WTC11 (cell line): ENCODE measurements around the gene CYB5D1. TPM values are rescaled to one million over a fixed set of nuclear protein-coding genes. Genes with fewer than 3 reads are reported as not detected.

ENCODE experiments used
- ATAC-seq: fragments of 200-7000 bp; cut with Tn5 transposase; 2 replicates; pipeline ENCODE4 v1.10.0; 2021; ENCODE audit warnings: mild to moderate bottlenecking, moderate library complexity
- CTCF ChIA-PET: fragments of 300-600 bp; sonication (Branson Sonifier 250); formaldehyde crosslinking; loops from one replicate; lab custom pipeline; 2021; ENCODE audit warnings: antibody characterized with exemption; lab: Charles Lee
- POLR2A ChIA-PET: fragments of 350-600 bp; sonication (Branson Sonifier 250); formaldehyde crosslinking; loops from one replicate; lab custom pipeline; 2021; ENCODE audit warnings: antibody characterized with exemption; lab: Charles Lee
- DNase-seq: peaks from one replicate; pipeline ENCODE4 v3.0.0; 2021; ENCODE audit warnings: low spot score
- H3K27ac Mint-ChIP-seq: 2 replicates; pipeline ENCODE4 v1.8.0; 2021; ENCODE audit warnings: mixed read lengths
- H3K27me3 Mint-ChIP-seq: 2 replicates; pipeline ENCODE4 v1.8.0; 2021; ENCODE audit warnings: low read depth, mild to moderate bottlenecking, moderate library complexity, mixed read lengths
- H3K36me3 Mint-ChIP-seq: 2 replicates; pipeline ENCODE4 v1.8.0; 2021; ENCODE audit warnings: mixed read lengths
- H3K4me1 Mint-ChIP-seq: 2 replicates; pipeline ENCODE4 v1.8.0; 2022; ENCODE audit warnings: mixed read lengths
- H3K4me3 Mint-ChIP-seq: 2 replicates; pipeline ENCODE4 v1.8.0; 2021; ENCODE audit warnings: mild to moderate bottlenecking, moderate library complexity, mixed read lengths
- H3K9me3 Mint-ChIP-seq: 2 replicates; pipeline ENCODE4 v1.8.0; 2021; ENCODE audit warnings: mixed read lengths
- CBFB ChIP-seq: sonication (generic); formaldehyde crosslinking; IDR thresholded peaks from 2 replicates; pipeline ENCODE4 v1.8.1; 2022; ENCODE audit warnings: mild to moderate bottlenecking, low read depth, missing genetic modification reagents
- CREB1 ChIP-seq: sonication (generic); formaldehyde crosslinking; IDR thresholded peaks from 2 replicates; pipeline ENCODE4 v1.8.0; 2023; ENCODE audit warnings: mild to moderate bottlenecking, missing genetic modification reagents
- FOXJ3 ChIP-seq: sonication (generic); formaldehyde crosslinking; IDR thresholded peaks from 2 replicates; pipeline ENCODE4 v1.9.0; 2021; ENCODE audit warnings: missing genetic modification reagents, mild to moderate bottlenecking, borderline replicate concordance
- GTF2I ChIP-seq: fragments of 250-450 bp; sonication (Bioruptor Pico); conservative IDR thresholded peaks from 2 replicates; pipeline ENCODE4 v1.4.0; 2021; ENCODE audit warnings: mild to moderate bottlenecking
- MYBL2 ChIP-seq: sonication (generic); formaldehyde crosslinking; IDR thresholded peaks from 2 replicates; pipeline ENCODE4 v1.8.1; 2023; ENCODE audit warnings: mild to moderate bottlenecking, moderate library complexity, missing genetic modification reagents
- NFE2L1 ChIP-seq: sonication (generic); formaldehyde crosslinking; IDR thresholded peaks from 2 replicates; pipeline ENCODE4 v1.8.1; 2023; ENCODE audit warnings: missing genetic modification reagents
- NR1H2 ChIP-seq: sonication (generic); formaldehyde crosslinking; IDR thresholded peaks from 2 replicates; pipeline ENCODE4 v1.9.0; 2021; ENCODE audit warnings: mild to moderate bottlenecking, moderate library complexity, missing genetic modification reagents
- RORB ChIP-seq: fragments of 250-450 bp; sonication (Bioruptor Pico); IDR thresholded peaks from 2 replicates; pipeline ENCODE4 v1.9.0; 2021; ENCODE audit warnings: mild to moderate bottlenecking
- TEAD1 ChIP-seq: sonication (generic); formaldehyde crosslinking; IDR thresholded peaks from 2 replicates; pipeline ENCODE4 v1.8.0; 2022; ENCODE audit warnings: mild to moderate bottlenecking, missing genetic modification reagents
- ZNF138 ChIP-seq: sonication (generic); formaldehyde crosslinking; conservative IDR thresholded peaks from 2 replicates; pipeline ENCODE4 v1.8.1; 2022; ENCODE audit warnings: mild to moderate bottlenecking, moderate library complexity, missing genetic modification reagents
- ZNF396 ChIP-seq: fragments of 250-450 bp; sonication (Bioruptor Pico); IDR thresholded peaks from 2 replicates; pipeline ENCODE4 v1.8.0; 2021; ENCODE audit warnings: mild to moderate bottlenecking, moderate library complexity, borderline replicate concordance
- total RNA-seq: library from RNA; stranded (reverse); gene quantifications from 3 replicates; pipeline ENCODE4 v1.2.3, GENCODE V29; 2021
- TF ChIP-seq, protein P1 (sequence below): sonication (generic); formaldehyde crosslinking; IDR thresholded peaks from 2 replicates; pipeline ENCODE4 v1.8.0; 2023; ENCODE audit warnings: missing genetic modification reagents, mild to moderate bottlenecking, borderline replicate concordance
- TF ChIP-seq, protein P2 (sequence below): sonication (generic); formaldehyde crosslinking; IDR thresholded peaks from 2 replicates; pipeline ENCODE4 v1.8.1; 2022; ENCODE audit warnings: low read depth, missing genetic modification reagents, borderline replicate concordance
- TF ChIP-seq, protein P3 (sequence below): sonication (generic); formaldehyde crosslinking; IDR thresholded peaks from 2 replicates; pipeline ENCODE4 v1.8.0; 2023; ENCODE audit warnings: mild to moderate bottlenecking, missing genetic modification reagents
- TF ChIP-seq, protein P4 (sequence below): sonication (generic); formaldehyde crosslinking; IDR thresholded peaks from 2 replicates; pipeline ENCODE4 v1.8.0; 2022; ENCODE audit warnings: mild to moderate bottlenecking, missing genetic modification reagents
- TF ChIP-seq, protein P5 (sequence below): fragments of 250-450 bp; sonication (Bioruptor Pico); IDR thresholded peaks from 2 replicates; pipeline ENCODE4 v1.9.0; 2021; ENCODE audit warnings: mild to moderate bottlenecking

Gene CYB5D1
- total RNA-seq, 1 experiment from 2014 or later, result 15.2 TPM

DNA sequence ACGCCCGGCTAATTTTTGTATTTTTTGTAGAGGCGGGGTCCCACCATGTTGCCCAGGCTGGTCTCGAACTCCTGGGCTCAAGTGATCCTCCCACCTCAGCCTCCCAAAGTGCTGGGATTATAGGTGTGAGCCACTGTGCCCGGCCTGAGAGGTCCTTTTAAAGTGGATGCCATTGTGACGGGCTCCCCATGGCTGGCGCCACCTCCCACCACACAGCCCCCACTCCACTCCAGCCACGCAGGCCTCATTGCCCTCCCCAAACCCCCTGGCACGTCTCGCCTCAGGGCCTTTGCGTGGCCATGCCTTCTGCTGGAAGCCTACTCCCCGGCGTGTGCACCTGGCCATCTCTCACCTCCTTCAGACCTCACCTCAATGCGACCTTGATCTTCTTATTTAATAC lies 35.7 kb upstream of the CYB5D1 start:
- Mint-ChIP-seq H3K27me3 (peaks cover 38% of the 10 kb centered on the region), H3K4me3 (no peak overlapping the region), H3K27ac (no peak overlapping the region), H3K9me3 (no peaks in the 10 kb centered on the region), H3K36me3 (no peaks in the 10 kb centered on the region), H3K4me1 (peaks cover 12% of the 10 kb centered on the region)
- DNase-seq, result no peak
- CTCF ChIA-PET, result interaction anchor here (0.5 to 4.1 kb wide), 11 partner anchors 12 to 238 kb away, joined by 3 to 62 read pairs (median 4); partner anchors contain the start of gene KDM6B
- TF ChIP-seq NFE2L1 (CRISPR knock-in tag) (no peak), GTF2I (CRISPR knock-in tag) (no peak), ZNF396 (CRISPR knock-in tag) (no peak), ZNF138 (no peak), FOXJ3 (CRISPR knock-in tag) (no peak), NR1H2 (CRISPR knock-in tag) (no peak), CBFB (CRISPR knock-in tag) (no peak), TEAD1 (no peak), RORB (CRISPR knock-in tag) (no peak), MYBL2 (no peak), CREB1 (CRISPR knock-in tag) (no peak)
- TF ChIP-seq, protein P1, sequence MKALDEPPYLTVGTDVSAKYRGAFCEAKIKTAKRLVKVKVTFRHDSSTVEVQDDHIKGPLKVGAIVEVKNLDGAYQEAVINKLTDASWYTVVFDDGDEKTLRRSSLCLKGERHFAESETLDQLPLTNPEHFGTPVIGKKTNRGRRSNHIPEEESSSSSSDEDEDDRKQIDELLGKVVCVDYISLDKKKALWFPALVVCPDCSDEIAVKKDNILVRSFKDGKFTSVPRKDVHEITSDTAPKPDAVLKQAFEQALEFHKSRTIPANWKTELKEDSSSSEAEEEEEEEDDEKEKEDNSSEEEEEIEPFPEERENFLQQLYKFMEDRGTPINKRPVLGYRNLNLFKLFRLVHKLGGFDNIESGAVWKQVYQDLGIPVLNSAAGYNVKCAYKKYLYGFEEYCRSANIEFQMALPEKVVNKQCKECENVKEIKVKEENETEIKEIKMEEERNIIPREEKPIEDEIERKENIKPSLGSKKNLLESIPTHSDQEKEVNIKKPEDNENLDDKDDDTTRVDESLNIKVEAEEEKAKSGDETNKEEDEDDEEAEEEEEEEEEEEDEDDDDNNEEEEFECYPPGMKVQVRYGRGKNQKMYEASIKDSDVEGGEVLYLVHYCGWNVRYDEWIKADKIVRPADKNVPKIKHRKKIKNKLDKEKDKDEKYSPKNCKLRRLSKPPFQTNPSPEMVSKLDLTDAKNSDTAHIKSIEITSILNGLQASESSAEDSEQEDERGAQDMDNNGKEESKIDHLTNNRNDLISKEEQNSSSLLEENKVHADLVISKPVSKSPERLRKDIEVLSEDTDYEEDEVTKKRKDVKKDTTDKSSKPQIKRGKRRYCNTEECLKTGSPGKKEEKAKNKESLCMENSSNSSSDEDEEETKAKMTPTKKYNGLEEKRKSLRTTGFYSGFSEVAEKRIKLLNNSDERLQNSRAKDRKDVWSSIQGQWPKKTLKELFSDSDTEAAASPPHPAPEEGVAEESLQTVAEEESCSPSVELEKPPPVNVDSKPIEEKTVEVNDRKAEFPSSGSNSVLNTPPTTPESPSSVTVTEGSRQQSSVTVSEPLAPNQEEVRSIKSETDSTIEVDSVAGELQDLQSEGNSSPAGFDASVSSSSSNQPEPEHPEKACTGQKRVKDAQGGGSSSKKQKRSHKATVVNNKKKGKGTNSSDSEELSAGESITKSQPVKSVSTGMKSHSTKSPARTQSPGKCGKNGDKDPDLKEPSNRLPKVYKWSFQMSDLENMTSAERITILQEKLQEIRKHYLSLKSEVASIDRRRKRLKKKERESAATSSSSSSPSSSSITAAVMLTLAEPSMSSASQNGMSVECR (CRISPR knock-in tag), result no peak
- TF ChIP-seq, protein P2, sequence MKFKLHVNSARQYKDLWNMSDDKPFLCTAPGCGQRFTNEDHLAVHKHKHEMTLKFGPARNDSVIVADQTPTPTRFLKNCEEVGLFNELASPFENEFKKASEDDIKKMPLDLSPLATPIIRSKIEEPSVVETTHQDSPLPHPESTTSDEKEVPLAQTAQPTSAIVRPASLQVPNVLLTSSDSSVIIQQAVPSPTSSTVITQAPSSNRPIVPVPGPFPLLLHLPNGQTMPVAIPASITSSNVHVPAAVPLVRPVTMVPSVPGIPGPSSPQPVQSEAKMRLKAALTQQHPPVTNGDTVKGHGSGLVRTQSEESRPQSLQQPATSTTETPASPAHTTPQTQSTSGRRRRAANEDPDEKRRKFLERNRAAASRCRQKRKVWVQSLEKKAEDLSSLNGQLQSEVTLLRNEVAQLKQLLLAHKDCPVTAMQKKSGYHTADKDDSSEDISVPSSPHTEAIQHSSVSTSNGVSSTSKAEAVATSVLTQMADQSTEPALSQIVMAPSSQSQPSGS (CRISPR knock-in tag), result no peak
- TF ChIP-seq, protein P3, sequence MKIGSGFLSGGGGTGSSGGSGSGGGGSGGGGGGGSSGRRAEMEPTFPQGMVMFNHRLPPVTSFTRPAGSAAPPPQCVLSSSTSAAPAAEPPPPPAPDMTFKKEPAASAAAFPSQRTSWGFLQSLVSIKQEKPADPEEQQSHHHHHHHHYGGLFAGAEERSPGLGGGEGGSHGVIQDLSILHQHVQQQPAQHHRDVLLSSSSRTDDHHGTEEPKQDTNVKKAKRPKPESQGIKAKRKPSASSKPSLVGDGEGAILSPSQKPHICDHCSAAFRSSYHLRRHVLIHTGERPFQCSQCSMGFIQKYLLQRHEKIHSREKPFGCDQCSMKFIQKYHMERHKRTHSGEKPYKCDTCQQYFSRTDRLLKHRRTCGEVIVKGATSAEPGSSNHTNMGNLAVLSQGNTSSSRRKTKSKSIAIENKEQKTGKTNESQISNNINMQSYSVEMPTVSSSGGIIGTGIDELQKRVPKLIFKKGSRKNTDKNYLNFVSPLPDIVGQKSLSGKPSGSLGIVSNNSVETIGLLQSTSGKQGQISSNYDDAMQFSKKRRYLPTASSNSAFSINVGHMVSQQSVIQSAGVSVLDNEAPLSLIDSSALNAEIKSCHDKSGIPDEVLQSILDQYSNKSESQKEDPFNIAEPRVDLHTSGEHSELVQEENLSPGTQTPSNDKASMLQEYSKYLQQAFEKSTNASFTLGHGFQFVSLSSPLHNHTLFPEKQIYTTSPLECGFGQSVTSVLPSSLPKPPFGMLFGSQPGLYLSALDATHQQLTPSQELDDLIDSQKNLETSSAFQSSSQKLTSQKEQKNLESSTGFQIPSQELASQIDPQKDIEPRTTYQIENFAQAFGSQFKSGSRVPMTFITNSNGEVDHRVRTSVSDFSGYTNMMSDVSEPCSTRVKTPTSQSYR (CRISPR knock-in tag), result no peak
- ATAC-seq, result no peak
- POLR2A ChIA-PET, result interaction anchor here (0.6 kb wide), 1 partner anchor 119 kb away, joined by 4 read pairs; no protein-coding TSS in a partner anchor

DNA sequence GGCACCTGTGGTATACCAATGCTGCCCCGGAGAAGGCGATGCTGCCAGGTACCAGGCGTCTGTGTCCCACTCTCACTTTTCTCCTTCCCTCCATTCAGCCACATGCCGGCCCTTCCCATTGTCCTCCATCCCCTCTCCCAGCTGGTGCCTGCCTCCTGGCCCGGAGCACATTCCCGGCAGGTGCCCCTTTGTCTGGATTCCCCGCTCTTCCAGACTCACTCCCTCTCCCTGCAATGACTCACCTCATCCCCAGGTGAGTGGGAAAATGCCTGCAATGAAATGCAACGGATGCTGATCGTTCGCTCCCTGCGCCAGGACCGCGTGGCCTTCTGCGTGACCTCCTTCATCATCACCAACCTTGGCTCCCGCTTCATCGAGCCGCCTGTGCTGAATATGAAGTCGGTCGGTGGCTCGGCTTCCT lies 34.2 kb upstream of the CYB5D1 start:
- peaks cover 12% of the 10 kb centered on the region for H3K4me1 Mint-ChIP-seq
- no peak overlapping the region for H3K27ac Mint-ChIP-seq
- CTCF ChIA-PET, result interaction anchor here (0.6 to 4.1 kb wide), 16 partner anchors 11 to 233 kb away, joined by 3 to 62 read pairs (median 5); partner anchors contain the start of genes CYB5D1, EFNB3, KDM6B and NAA38
- POLR2A ChIA-PET, result interaction anchor here (0.7 kb wide), 1 partner anchor 11 kb away, joined by 6 read pairs; no protein-coding TSS in a partner anchor
- H3K9me3 Mint-ChIP-seq, result no peaks in the 10 kb centered on the region
- DNase-seq (no peak), ATAC-seq (peak; percentile 47; the same call in 1 of the 2 replicates)
- peak; percentile 22; the same call in 1 of the 2 replicates for TF ChIP-seq NFE2L1 (CRISPR knock-in tag)
- TF ChIP-seq, protein P4, sequence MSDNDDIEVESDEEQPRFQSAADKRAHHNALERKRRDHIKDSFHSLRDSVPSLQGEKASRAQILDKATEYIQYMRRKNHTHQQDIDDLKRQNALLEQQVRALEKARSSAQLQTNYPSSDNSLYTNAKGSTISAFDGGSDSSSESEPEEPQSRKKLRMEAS (CRISPR knock-in tag), result peak; percentile 34; the same call in 1 of the 2 replicates
- TF ChIP-seq, protein P5, sequence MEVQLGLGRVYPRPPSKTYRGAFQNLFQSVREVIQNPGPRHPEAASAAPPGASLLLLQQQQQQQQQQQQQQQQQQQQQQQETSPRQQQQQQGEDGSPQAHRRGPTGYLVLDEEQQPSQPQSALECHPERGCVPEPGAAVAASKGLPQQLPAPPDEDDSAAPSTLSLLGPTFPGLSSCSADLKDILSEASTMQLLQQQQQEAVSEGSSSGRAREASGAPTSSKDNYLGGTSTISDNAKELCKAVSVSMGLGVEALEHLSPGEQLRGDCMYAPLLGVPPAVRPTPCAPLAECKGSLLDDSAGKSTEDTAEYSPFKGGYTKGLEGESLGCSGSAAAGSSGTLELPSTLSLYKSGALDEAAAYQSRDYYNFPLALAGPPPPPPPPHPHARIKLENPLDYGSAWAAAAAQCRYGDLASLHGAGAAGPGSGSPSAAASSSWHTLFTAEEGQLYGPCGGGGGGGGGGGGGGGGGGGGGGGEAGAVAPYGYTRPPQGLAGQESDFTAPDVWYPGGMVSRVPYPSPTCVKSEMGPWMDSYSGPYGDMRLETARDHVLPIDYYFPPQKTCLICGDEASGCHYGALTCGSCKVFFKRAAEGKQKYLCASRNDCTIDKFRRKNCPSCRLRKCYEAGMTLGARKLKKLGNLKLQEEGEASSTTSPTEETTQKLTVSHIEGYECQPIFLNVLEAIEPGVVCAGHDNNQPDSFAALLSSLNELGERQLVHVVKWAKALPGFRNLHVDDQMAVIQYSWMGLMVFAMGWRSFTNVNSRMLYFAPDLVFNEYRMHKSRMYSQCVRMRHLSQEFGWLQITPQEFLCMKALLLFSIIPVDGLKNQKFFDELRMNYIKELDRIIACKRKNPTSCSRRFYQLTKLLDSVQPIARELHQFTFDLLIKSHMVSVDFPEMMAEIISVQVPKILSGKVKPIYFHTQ (CRISPR knock-in tag), result no peak
- no peaks in the 10 kb centered on the region for H3K36me3 Mint-ChIP-seq
- peaks cover 48% of the 10 kb centered on the region for H3K27me3 Mint-ChIP-seq
- no peak overlapping the region for H3K4me3 Mint-ChIP-seq
